GM23338 (cell line): Measurements from ENCODE around the gene CFH. TPM values are rescaled to one million over a fixed set of nuclear protein-coding genes. Genes with fewer than 3 reads are reported as not detected.
"Not testable (repeated sequence)": the region's sequence is repeated elsewhere in the genome, so short reads cannot be mapped to it uniquely, and the experiment has no call there.

Source experiments
- ATAC-seq: fragments of 200-7000 bp; cut with Tn5 transposase; 3 replicates; pipeline ENCODE4 v1.9.1; 2020
- DNase-seq: peaks from one replicate; pipeline ENCODE4 v3.0.0-alpha.2; 2015; ENCODE audit warnings: low spot score
- H2AFZ ChIP-seq: fragments of 200-600 bp; sonication (generic); 2 replicates; pipeline ENCODE4 v1.8.0; 2016; ENCODE audit warnings: antibody characterized with exemption, mild to moderate bottlenecking, moderate library complexity
- H3F3A ChIP-seq: fragments of 200-600 bp; sonication (generic); replicated peaks from 2 replicates; pipeline ENCODE4 v1.8.0; 2017; ENCODE audit warnings: antibody characterized with exemption, mixed run types, low read depth
- H3K27ac ChIP-seq: fragments of 200-600 bp; sonication (generic); 2 replicates; pipeline ENCODE4 v1.6.1; 2016; ENCODE audit warnings: low read depth
- H3K27me3 ChIP-seq: fragments of 200-600 bp; sonication (generic); 2 replicates; pipeline ENCODE4 v1.8.0; 2016; ENCODE audit warnings: mild to moderate bottlenecking, mixed run types, moderate library complexity; ENCODE audit not compliant: insufficient read depth
- H3K36me3 ChIP-seq: fragments of 200-600 bp; sonication (generic); 2 replicates; pipeline ENCODE4 v1.8.0; 2016; ENCODE audit warnings: mild to moderate bottlenecking; ENCODE audit not compliant: insufficient read depth
- H3K4me1 ChIP-seq: fragments of 200-600 bp; sonication (generic); 2 replicates; pipeline ENCODE4 v1.8.0; 2016; ENCODE audit warnings: mild to moderate bottlenecking, moderate library complexity; ENCODE audit not compliant: insufficient read depth
- H3K4me2 ChIP-seq: fragments of 200-600 bp; sonication (generic); 2 replicates; pipeline ENCODE4 v1.7.1; 2017; ENCODE audit warnings: mixed run types
- H3K4me3 ChIP-seq: fragments of 200-600 bp; sonication (generic); 2 replicates; pipeline ENCODE4 v1.6.1; 2016; ENCODE audit warnings: mixed run types
- H3K79me2 ChIP-seq: fragments of 200-600 bp; sonication (generic); replicated peaks from 2 replicates; pipeline ENCODE4 v1.8.0; 2017; ENCODE audit warnings: mild to moderate bottlenecking; ENCODE audit not compliant: insufficient read depth
- H3K9me2 ChIP-seq: fragments of 200-600 bp; sonication (generic); 2 replicates; pipeline ENCODE4 v1.8.0; 2017; ENCODE audit not compliant: insufficient read depth
- H4K20me1 ChIP-seq: fragments of 200-600 bp; sonication (generic); replicated peaks from 2 replicates; pipeline ENCODE4 v1.8.0; 2017; ENCODE audit warnings: mild to moderate bottlenecking; ENCODE audit not compliant: insufficient read depth
- H3K27ac Mint-ChIP-seq: 2 replicates; pipeline ENCODE4 v1.8.0; 2020; ENCODE audit warnings: inconsistent platforms, mild to moderate bottlenecking, moderate library complexity, mixed read lengths
- H3K27me3 Mint-ChIP-seq: 3 replicates; pipeline ENCODE4 v1.8.0; 2022; ENCODE audit warnings: low read depth, mild to moderate bottlenecking, moderate library complexity, mixed read lengths, inconsistent platforms; ENCODE audit not compliant: insufficient read depth, poor library complexity
- H3K36me3 Mint-ChIP-seq: 3 replicates; pipeline ENCODE4 v1.8.0; 2021; ENCODE audit warnings: low read depth, mild to moderate bottlenecking, inconsistent platforms, moderate library complexity, mixed read lengths
- H3K4me1 Mint-ChIP-seq: 3 replicates; pipeline ENCODE4 v1.8.0; 2020; ENCODE audit warnings: mild to moderate bottlenecking, inconsistent platforms, mixed read lengths
- H3K4me3 Mint-ChIP-seq: 3 replicates; pipeline ENCODE4 v1.8.0; 2021; ENCODE audit warnings: moderate library complexity, mild to moderate bottlenecking, inconsistent platforms, mixed read lengths
- H3K9me3 Mint-ChIP-seq: 3 replicates; pipeline ENCODE4 v1.8.0; 2020; ENCODE audit warnings: moderate library complexity, mild to moderate bottlenecking, inconsistent platforms, mixed read lengths
- CREB1 ChIP-seq: fragments of 250-450 bp; sonication (Bioruptor Pico); IDR thresholded peaks from 2 replicates; pipeline ENCODE4 v1.5.0; 2020; ENCODE audit warnings: low read depth, mild to moderate bottlenecking, moderate library complexity
- EZH2phosphoT487 ChIP-seq: fragments of 200-600 bp; sonication (generic); IDR thresholded peaks from one replicate; pipeline ENCODE4 v1.8.1; 2018; ENCODE audit warnings: antibody characterized with exemption; ENCODE audit not compliant: unreplicated experiment
- NANOG ChIP-seq: IDR thresholded peaks from 2 replicates; pipeline ENCODE4 v1.6.1; 2016; ENCODE audit warnings: antibody characterized with exemption, borderline replicate concordance
- POLR2AphosphoS5 ChIP-seq: IDR thresholded peaks from 2 replicates; pipeline ENCODE4 v1.6.1; 2016; ENCODE audit warnings: antibody characterized with exemption, low read depth
- REST ChIP-seq: IDR thresholded peaks from one replicate; pipeline ENCODE4 v1.6.1; 2018; ENCODE audit warnings: antibody characterized with exemption; ENCODE audit not compliant: unreplicated experiment
- ZNF462 ChIP-seq: fragments of 250-450 bp; sonication (Bioruptor Pico); IDR thresholded peaks from 2 replicates; pipeline ENCODE4 v1.5.0; 2020; ENCODE audit warnings: mild to moderate bottlenecking, moderate library complexity
- polyA plus RNA-seq: library from polyadenylated mRNA; unstranded; fragments of >200 nt; fragmentation: Nextera tagmentation; extraction: Ambion mirVana; gene quantifications from 2 replicates; pipeline ENCODE4 v1.2.1, GENCODE V29; 2016
- total RNA-seq: library from RNA; depleted of rRNA; stranded (reverse); fragments of >200 nt; shearing (Covaris generic); gene quantifications from 2 replicates; pipeline ENCODE4 v1.2.3, GENCODE V29; 2014

Gene CFH
- total and polyA plus RNA-seq, 2 experiments from 2014 or later = not detected

DNA sequence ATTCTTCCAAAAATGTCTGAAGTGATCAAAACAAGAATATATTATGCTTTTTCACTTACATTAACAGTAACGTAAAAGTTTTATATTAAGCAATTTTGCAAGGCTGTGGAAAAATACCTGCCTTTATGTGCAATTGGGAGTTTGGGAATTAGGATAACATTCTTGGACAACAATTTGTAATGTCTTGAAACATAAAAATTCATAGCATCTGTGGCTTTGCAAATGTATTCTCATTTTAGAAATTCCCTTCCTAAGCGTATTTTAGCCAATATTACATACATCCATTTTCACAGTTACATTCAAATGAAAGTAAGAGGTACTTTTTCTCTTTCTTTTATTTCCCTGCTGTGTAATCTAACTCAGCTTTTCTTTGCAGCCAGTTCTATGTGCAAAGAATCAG lies 13.4 kb upstream of the CFH start:
- Histone ChIP-seq H3K4me2 (no peak overlapping the region), H4K20me1 (no peaks in the 10 kb centered on the region), H3K27me3 (no peaks in the 10 kb centered on the region), H3K4me1 (no peaks in the 10 kb centered on the region), H3K27ac (no peak overlapping the region), H3K4me3 (no peak overlapping the region), H2AFZ (no peak overlapping the region), H3K36me3 (no peaks in the 10 kb centered on the region), H3F3A (no peaks in the 10 kb centered on the region), H3K9me2 (no peaks in the 10 kb centered on the region), H3K79me2 (no peaks in the 10 kb centered on the region)
- H3K27ac Mint-ChIP-seq = no peak overlapping the region
- no peak overlapping the region for H3K4me3 Mint-ChIP-seq
- no peaks in the 10 kb centered on the region for H3K4me1 Mint-ChIP-seq
- H3K36me3 Mint-ChIP-seq = no peaks in the 10 kb centered on the region
- H3K27me3 Mint-ChIP-seq = peaks cover 4% of the 10 kb centered on the region
- ATAC-seq (no peak), DNase-seq (no peak)
- no peaks in the 10 kb centered on the region for H3K9me3 Mint-ChIP-seq
- TF ChIP-seq NANOG (no peak), EZH2phosphoT487 (no peak), CREB1 (CRISPR knock-in tag) (no peak), REST (no peak), POLR2AphosphoS5 (no peak), ZNF462 (CRISPR knock-in tag) (no peak)

DNA sequence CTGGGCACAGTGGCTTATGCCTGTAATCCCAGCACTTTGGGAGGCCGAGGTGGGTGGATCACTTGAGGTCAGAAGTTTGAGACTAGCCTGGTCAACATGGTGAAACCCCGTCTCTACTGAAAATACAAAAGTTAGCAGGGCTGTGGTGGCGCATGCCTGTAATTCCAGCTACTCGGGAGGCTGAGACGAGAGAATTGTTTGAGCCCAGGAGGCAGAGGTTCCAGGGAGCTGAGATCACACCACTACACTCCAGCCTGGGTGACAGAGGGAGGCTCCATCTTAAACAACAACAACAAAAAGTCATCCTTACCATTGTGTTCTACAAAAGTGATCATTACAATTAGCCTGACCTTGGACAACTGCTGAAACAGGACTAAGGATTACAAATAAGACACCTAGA lies 12.6 kb upstream of the CFH start:
- not testable (repeated sequence) for H3K27ac ChIP-seq, ATAC-seq, H3K4me1 Mint-ChIP-seq, DNase-seq, H3K4me2 ChIP-seq, H3K27me3 ChIP-seq, H3K36me3 Mint-ChIP-seq, H3K4me3 ChIP-seq, H3K36me3 ChIP-seq, H2AFZ ChIP-seq, H3K4me3 Mint-ChIP-seq, H3K9me2 ChIP-seq, H3K79me2 ChIP-seq, H4K20me1 ChIP-seq, H3F3A ChIP-seq, H3K9me3 Mint-ChIP-seq, H3K27ac Mint-ChIP-seq, H3K4me1 ChIP-seq, H3K27me3 Mint-ChIP-seq
